ENCODE data around the gene SACM1L.
"Not testable (repeated sequence)": the region's sequence is repeated elsewhere in the genome, so short reads cannot be mapped to it uniquely, and the experiment has no call there.

Gene SACM1L

DNA sequence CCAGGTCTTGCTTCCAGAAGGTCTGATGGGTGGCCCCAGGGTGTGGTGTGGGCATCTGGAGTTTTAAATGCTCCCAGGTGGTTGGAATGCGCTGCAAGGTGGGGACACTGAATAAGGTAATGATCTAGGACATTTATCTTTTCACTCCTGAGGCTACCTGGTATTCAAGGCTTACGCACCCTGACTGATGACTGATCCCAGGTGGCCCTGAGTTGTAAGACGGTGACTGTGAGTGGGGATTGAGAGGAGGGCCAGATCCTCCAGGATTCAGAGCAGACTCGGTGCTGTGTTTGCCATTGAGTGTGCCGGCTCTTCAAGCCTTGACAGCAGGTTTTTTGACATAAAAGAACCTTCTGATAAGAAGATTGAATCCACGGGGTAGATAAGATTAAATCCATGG lies 66.9 kb downstream of the SACM1L start (continued):
- TF ChIP-seq TCF7L2 (IDR thresholded peaks at IDR 0.05; ENCODE audit: borderline replicate concordance, low read depth, low read length) = no peak
- TF ChIP-seq, protein P1, sequence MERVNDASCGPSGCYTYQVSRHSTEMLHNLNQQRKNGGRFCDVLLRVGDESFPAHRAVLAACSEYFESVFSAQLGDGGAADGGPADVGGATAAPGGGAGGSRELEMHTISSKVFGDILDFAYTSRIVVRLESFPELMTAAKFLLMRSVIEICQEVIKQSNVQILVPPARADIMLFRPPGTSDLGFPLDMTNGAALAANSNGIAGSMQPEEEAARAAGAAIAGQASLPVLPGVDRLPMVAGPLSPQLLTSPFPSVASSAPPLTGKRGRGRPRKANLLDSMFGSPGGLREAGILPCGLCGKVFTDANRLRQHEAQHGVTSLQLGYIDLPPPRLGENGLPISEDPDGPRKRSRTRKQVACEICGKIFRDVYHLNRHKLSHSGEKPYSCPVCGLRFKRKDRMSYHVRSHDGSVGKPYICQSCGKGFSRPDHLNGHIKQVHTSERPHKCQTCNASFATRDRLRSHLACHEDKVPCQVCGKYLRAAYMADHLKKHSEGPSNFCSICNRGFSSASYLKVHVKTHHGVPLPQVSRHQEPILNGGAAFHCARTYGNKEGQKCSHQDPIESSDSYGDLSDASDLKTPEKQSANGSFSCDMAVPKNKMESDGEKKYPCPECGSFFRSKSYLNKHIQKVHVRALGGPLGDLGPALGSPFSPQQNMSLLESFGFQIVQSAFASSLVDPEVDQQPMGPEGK (tag by site-specific recombination; IDR thresholded peaks at IDR 0.05) = no peak
- no peak for TF ChIP-seq ZNF830 (tag by site-specific recombination; IDR thresholded peaks at IDR 0.05; ENCODE audit: low read depth)
- no peak for TF ChIP-seq ZNF670 (tag by site-specific recombination; IDR thresholded peaks at IDR 0.05; ENCODE audit: low read depth)

DNA sequence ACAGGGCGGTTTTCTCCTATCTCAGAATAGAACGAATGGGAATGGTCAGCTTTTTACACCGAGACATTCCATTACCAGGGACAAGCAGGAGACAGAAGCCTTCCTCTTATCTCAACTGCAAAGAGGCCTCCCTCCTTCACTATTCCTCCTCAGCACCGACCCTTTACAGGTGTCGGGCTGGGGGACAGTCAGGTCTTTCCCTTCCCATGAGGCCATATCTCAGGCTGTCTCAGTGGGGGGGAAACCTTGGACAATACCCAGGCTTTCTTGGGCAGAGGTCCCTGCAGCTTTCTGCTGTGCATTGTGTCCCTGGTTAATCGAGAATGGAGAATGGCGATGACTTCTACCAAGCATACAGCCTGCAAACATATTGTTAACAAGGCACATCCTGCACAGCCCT lies 67.9 kb downstream of the SACM1L start:
- H3K27ac ChIP-seq (ENCODE audit: extremely low read depth, low read depth, low read length); H3K4me3 ChIP-seq (ENCODE audit: low read depth, low read length); POLR2A ChIA-PET; CTCF ChIA-PET; H3K36me3 ChIP-seq (ENCODE audit: control insufficient read depth in 2 of 2, insufficient read depth in 1 of 2, low read length in 2 of 2); H3K9me3 ChIP-seq (ENCODE audit: control insufficient read depth, insufficient read depth, low read depth, low read length); H3K4me1 ChIP-seq (ENCODE audit: control insufficient read depth, insufficient read depth, low read length): not testable (repeated sequence)

DNA sequence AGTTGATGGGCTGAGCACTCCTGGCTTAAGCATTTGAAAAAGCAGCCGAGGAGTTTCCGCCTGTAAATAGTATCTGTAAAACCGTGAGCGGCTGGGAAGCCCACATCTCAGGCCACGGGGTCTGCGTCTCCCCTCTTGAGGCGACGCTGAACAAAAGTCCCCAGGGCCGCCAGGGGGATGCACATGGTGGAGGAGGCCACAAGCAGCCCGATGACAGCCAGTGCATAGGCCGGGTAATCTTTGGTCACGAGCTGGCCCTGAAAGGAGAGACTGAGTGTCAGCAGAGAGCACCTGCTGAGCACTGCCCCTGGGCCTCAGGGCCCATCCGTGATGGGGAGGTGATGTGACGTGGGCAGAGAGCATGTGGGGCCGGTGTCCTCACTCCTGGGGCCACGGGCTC lies 69.7 kb downstream of the SACM1L start:
- ChIA-PET POLR2A (no interaction called here), CTCF (interaction anchor here (0.7 to 6.1 kb wide), 4 partner anchors 73 to 619 kb away, joined by 3 to 30 read pairs (median 4); no protein-coding TSS in a partner anchor)

DNA sequence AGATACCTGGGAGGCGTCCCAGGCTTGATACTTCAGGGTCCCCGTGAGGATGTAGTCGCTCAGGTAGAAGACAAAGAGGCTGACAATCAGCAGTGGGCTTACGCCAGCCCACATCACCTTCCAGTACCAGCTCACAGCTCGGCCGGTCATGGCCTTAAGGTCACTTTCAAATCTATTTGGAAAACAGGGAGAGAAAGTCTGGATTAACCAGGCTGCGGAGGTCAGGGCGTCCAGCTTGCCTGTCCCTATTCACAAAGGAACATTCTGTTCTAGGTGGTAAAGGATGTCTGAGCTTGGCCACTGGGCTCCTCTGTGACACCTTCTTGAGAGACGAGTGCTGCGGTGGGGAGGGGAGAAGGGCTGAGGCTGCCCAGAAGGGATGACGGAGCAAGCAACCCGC lies 70.7 kb downstream of the SACM1L start:
- TF ChIP-seq ZNF140 (tag by site-specific recombination; IDR thresholded peaks at IDR 0.05) = no peak
- no peak for TF ChIP-seq ZNF366 (tag by site-specific recombination; conservative IDR thresholded peaks at IDR 0.05)
- no peak for TF ChIP-seq ZNF112 (tag by site-specific recombination; IDR thresholded peaks at IDR 0.05)
- TF ChIP-seq ZNF221 (tag by site-specific recombination; IDR thresholded peaks at IDR 0.05; ENCODE audit: borderline replicate concordance) = no peak
- Histone ChIP-seq H3K27ac (ENCODE audit: extremely low read depth, low read depth, low read length) (no peak overlapping the region), H3K4me3 (ENCODE audit: low read depth, low read length) (no peak overlapping the region), H3K4me1 (ENCODE audit: control insufficient read depth, insufficient read depth, low read length) (no peaks in the 10 kb centered on the region), H3K36me3 (ENCODE audit: control insufficient read depth in 2 of 2, insufficient read depth in 1 of 2, low read length in 2 of 2) (no peaks in the 10 kb centered on the region), H3K9me3 (ENCODE audit: control insufficient read depth, insufficient read depth, low read depth, low read length) (no peaks in the 10 kb centered on the region)
- CTCF ChIA-PET = interaction anchor here (0.7 to 6.1 kb wide), 9 partner anchors 15 to 618 kb away, joined by 3 to 30 read pairs (median 3); no protein-coding TSS in a partner anchor
- POLR2A ChIA-PET = no interaction called here

More for the DNA sequence above, 69.7 kb downstream of the SACM1L start:
- no peaks in the 10 kb centered on the region for H3K9me3 ChIP-seq (ENCODE audit: control insufficient read depth, insufficient read depth, low read depth, low read length)
- H3K4me3 ChIP-seq (ENCODE audit: low read depth, low read length) = no peak overlapping the region
- no peak for TF ChIP-seq ZNF621 (tag by site-specific recombination; IDR thresholded peaks at IDR 0.05)
- TF ChIP-seq, protein P2, sequence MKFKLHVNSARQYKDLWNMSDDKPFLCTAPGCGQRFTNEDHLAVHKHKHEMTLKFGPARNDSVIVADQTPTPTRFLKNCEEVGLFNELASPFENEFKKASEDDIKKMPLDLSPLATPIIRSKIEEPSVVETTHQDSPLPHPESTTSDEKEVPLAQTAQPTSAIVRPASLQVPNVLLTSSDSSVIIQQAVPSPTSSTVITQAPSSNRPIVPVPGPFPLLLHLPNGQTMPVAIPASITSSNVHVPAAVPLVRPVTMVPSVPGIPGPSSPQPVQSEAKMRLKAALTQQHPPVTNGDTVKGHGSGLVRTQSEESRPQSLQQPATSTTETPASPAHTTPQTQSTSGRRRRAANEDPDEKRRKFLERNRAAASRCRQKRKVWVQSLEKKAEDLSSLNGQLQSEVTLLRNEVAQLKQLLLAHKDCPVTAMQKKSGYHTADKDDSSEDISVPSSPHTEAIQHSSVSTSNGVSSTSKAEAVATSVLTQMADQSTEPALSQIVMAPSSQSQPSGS (tag by site-specific recombination; IDR thresholded peaks at IDR 0.05; ENCODE audit: low read depth) = no peak
- no peak for TF ChIP-seq ZXDB (tag by site-specific recombination; IDR thresholded peaks at IDR 0.05)
- no peak overlapping the region for H3K27ac ChIP-seq (ENCODE audit: extremely low read depth, low read depth, low read length)
- no peaks in the 10 kb centered on the region for H3K4me1 ChIP-seq (ENCODE audit: control insufficient read depth, insufficient read depth, low read length)
- no peaks in the 10 kb centered on the region for H3K36me3 ChIP-seq (ENCODE audit: control insufficient read depth in 2 of 2, insufficient read depth in 1 of 2, low read length in 2 of 2)

DNA sequence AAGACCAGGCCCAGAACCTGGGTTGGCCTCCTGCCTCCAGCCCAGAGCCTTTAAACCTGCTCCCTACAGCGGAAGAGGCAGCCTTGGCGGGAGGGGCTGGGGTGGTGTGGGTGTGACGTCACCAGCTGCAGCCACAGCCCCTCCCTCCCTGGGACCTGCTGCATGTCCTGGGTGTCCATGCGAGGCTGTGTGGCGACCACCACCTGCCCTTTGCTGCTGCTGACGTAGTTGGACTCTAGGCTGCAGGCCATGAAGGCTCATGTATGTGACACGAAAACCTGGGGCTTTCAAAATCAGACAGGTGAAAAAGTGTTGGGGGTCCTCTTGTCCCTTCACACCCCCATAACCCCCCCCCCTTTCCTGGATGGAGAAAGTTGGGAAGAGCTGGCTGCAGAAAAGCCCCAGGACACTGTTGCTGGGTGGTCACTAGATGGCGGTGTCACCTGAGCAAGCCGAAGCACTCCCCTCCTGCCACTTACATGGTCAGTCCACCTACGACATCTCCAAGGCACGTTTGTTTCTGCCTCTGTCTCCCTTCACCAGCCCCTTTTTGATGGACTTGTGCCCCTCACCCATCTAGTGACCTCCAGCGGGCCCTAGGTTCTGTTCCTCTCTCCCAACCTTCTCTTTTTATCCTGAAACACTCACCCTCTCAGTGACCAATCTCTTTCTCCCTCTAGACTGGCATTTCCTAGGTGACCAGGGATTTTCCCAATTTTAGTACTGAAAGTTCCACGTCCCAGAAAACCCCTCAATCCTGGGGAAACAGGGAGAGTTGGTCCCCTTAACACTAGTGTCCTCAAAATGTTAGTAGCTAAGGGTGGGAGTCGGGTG lies 71.9 kb downstream of the SACM1L start:
- CTCF ChIA-PET = interaction anchor here (0.6 to 6.1 kb wide), 13 partner anchors 8 to 1150 kb away, joined by 3 to 30 read pairs (median 5); no protein-coding TSS in a partner anchor
- TF ChIP-seq, protein P3, sequence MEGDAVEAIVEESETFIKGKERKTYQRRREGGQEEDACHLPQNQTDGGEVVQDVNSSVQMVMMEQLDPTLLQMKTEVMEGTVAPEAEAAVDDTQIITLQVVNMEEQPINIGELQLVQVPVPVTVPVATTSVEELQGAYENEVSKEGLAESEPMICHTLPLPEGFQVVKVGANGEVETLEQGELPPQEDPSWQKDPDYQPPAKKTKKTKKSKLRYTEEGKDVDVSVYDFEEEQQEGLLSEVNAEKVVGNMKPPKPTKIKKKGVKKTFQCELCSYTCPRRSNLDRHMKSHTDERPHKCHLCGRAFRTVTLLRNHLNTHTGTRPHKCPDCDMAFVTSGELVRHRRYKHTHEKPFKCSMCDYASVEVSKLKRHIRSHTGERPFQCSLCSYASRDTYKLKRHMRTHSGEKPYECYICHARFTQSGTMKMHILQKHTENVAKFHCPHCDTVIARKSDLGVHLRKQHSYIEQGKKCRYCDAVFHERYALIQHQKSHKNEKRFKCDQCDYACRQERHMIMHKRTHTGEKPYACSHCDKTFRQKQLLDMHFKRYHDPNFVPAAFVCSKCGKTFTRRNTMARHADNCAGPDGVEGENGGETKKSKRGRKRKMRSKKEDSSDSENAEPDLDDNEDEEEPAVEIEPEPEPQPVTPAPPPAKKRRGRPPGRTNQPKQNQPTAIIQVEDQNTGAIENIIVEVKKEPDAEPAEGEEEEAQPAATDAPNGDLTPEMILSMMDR (tag by site-specific recombination; IDR thresholded peaks at IDR 0.05) = peak; percentile 43; the same call in 1 of the 2 replicates
- no peak for TF ChIP-seq ZNF585B (tag by site-specific recombination; IDR thresholded peaks at IDR 0.05)
- TF ChIP-seq ZNF621 (tag by site-specific recombination; IDR thresholded peaks at IDR 0.05) = no peak
- TF ChIP-seq ZNF654 (tag by site-specific recombination; IDR thresholded peaks at IDR 0.05; ENCODE audit: low read depth) = peak; percentile 82
- TF ChIP-seq ZNF426 (tag by site-specific recombination; IDR thresholded peaks at IDR 0.05) = no peak
- TF ChIP-seq ZNF501 (tag by site-specific recombination; IDR thresholded peaks at IDR 0.05) = no peak
- TF ChIP-seq ZNF561 (tag by site-specific recombination; IDR thresholded peaks at IDR 0.05; ENCODE audit: borderline replicate concordance) = peak; percentile 73; the same call in 1 of the 2 replicates
- no peak for TF ChIP-seq GFI1B (tag by site-specific recombination; IDR thresholded peaks at IDR 0.05)
- no peak for TF ChIP-seq ZNF239 (tag by site-specific recombination; IDR thresholded peaks at IDR 0.05)
- no peak for TF ChIP-seq ZNF416 (tag by site-specific recombination; IDR thresholded peaks at IDR 0.05)
- TF ChIP-seq ZNF335 (tag by site-specific recombination; conservative IDR thresholded peaks at IDR 0.05) = peak; percentile 21; the same call in 1 of the 2 replicates

More for the DNA sequence above, 71.9 kb downstream of the SACM1L start:
- Histone ChIP-seq H3K4me1 (ENCODE audit: control insufficient read depth, insufficient read depth, low read length) (no peaks in the 10 kb centered on the region), H3K36me3 (ENCODE audit: control insufficient read depth in 2 of 2, insufficient read depth in 1 of 2, low read length in 2 of 2) (no peaks in the 10 kb centered on the region), H3K4me3 (ENCODE audit: low read depth, low read length) (no peak overlapping the region), H3K9me3 (ENCODE audit: control insufficient read depth, insufficient read depth, low read depth, low read length) (no peaks in the 10 kb centered on the region), H3K27ac (ENCODE audit: extremely low read depth, low read depth, low read length) (no peak overlapping the region)
- POLR2A ChIA-PET = interaction anchor here (0.6 to 0.8 kb wide), 2 partner anchors 10 to 72 kb away, joined by 3 to 4 read pairs; partner anchors contain the start of gene SACM1L

All from HEK293 (cell line).